Upper lobe of left lung (tissue), 6 donors: ENCODE measurements around the gene ENOPH1. TPM values are rescaled to one million over a fixed set of nuclear protein-coding genes. Genes with fewer than 3 reads are reported as not detected.
"Not testable (repeated sequence)": the region's sequence is repeated elsewhere in the genome, so short reads cannot be mapped to it uniquely, and the experiment has no call there.

Experiments
- ATAC-seq, 2 donors: fragments of 200-7000 bp; cut with Tn5 transposase; one replicate each; pipeline ENCODE4 v1.9.1; 2022; ENCODE audit warnings: mild to moderate bottlenecking in 2 of 2, moderate library complexity in 2 of 2; ENCODE audit not compliant: low FRiP score in 2 of 2
- DNase-seq, 2 donors: peaks; one replicate each; pipeline ENCODE4 v3.0.0-alpha.2; 2019 to 2020
- H3K27ac ChIP-seq, 4 donors: fragments of 200-600 bp; sonication (generic); one replicate each; pipeline ENCODE4 v1.5.1; 2016 to 2019
- H3K27me3 ChIP-seq, 4 donors: fragments of 200-600 bp; sonication (generic); one replicate each; pipeline ENCODE4 v1.5.1; 2017 to 2019
- H3K36me3 ChIP-seq, 4 donors: fragments of 200-600 bp; sonication (generic); one replicate each; pipeline ENCODE4 v1.5.1; 2016 to 2019
- H3K4me1 ChIP-seq, 4 donors: fragments of 200-600 bp; sonication (generic); one replicate each; pipeline ENCODE4 v1.5.1; 2018 to 2019
- H3K4me3 ChIP-seq, 4 donors: fragments of 200-600 bp; sonication (generic); one replicate each; pipeline ENCODE4 v1.5.1; 2017 to 2019; ENCODE audit warnings: mild to moderate bottlenecking in 2 of 4, moderate library complexity in 1 of 4
- H3K9me3 ChIP-seq, 4 donors: fragments of 200-600 bp; sonication (generic); one replicate each; pipeline ENCODE4 v1.5.1; 2018 to 2019
- CTCF ChIP-seq, 6 experiments: fragments of 450-650 bp in 4 of 6; fragments of 200-600 bp in 2 of 6; sonication (generic) in 2 of 6; IDR thresholded peaks; one replicate each; pipeline ENCODE4 v1.5.1; 2016 to 2019; ENCODE audit warnings: antibody characterized with exemption in 6 of 6
- EP300 ChIP-seq, 4 donors: sonication (generic); formaldehyde crosslinking; IDR thresholded peaks; one replicate each; pipeline ENCODE4 v1.5.1; 2017; ENCODE audit warnings: antibody characterized with exemption in 4 of 4, control low read depth in 2 of 4
- POLR2A ChIP-seq, 4 donors: fragments of 450-650 bp; IDR thresholded peaks; one replicate each; pipeline ENCODE4 v1.5.1; 2016 to 2017; ENCODE audit warnings: antibody characterized with exemption in 4 of 4, mild to moderate bottlenecking in 2 of 4
- POLR2AphosphoS5 ChIP-seq, 2 donors: sonication (generic); formaldehyde crosslinking; IDR thresholded peaks; one replicate each; pipeline ENCODE4 v1.5.1; 2017; ENCODE audit warnings: antibody characterized with exemption in 2 of 2
- WGBS, 2 donors: methylation state at CpG; one replicate each; pipeline ENCODE4 v1.1.5; 2017 to 2018; 5-methylcytosine and 5-hydroxymethylcytosine counted together
- total RNA-seq, 6 donors: library from RNA; depleted of rRNA in 4 of 6; stranded (reverse); fragments of >200 nt in 4 of 6; gene quantifications; one replicate each; pipeline versions ENCODE4 v1.1.0 to v1.2.1, GENCODE V29; 2016 to 2021
- donor health status: DM: no; HTN: no; CAD: no; lungs with moderate emphysema.
- donor health status: DM: no; HTN: yes; CAD: no; lungs with severe emphysema.

The ENOPH1 gene
- total RNA-seq, 6 donors from 2014 or later: 8.4 to 29.9 (median 25.8) TPM

DNA sequence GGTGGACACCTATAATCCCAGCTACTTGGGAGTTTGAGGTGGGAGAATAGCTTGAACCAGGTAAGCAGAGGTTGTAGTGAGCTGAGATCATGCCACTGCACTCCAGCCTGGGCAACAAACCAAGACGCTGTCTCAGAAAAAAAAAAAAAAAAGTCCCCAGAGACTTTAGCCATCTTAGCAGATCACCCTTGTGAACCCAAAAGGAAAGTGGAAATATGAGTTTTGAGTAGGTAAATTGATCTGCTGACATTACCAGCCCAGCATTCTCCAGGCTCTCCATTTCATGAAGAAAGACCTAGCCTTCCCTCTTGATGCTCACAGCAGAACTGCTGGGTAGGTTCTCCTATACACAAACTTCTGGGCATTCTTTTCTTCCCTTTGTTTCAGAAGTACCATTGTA is 32.1 kb upstream of the ENOPH1 start:
- TF ChIP-seq POLR2A (IDR thresholded peaks at IDR 0.05) (no peak), POLR2AphosphoS5 (IDR thresholded peaks at IDR 0.05) (no peak), EP300 (IDR thresholded peaks at IDR 0.05) (no peak), CTCF (IDR thresholded peaks at IDR 0.05) (no peak)
- no peak overlapping the region for H3K27ac ChIP-seq
- H3K4me3 ChIP-seq: no peak overlapping the region
- 76 to 79% methylated on average over 1 of the region's 1 CpG for WGBS, 2 donors
- no peaks in the 10 kb centered on the region for H3K36me3 ChIP-seq
- no peaks in the 10 kb centered on the region for H3K9me3 ChIP-seq
- H3K4me1 ChIP-seq: no peaks in the 10 kb centered on the region
- no peaks in the 10 kb centered on the region for H3K27me3 ChIP-seq
- ATAC-seq (no peak), DNase-seq (no peak)

- TF ChIP-seq CTCF (IDR thresholded peaks at IDR 0.05) (no peak), POLR2AphosphoS5 (IDR thresholded peaks at IDR 0.05) (no peak), POLR2A (IDR thresholded peaks at IDR 0.05) (no peak), EP300 (IDR thresholded peaks at IDR 0.05) (no peak)
- DNase-seq (no peak), ATAC-seq (no peak)
- Histone ChIP-seq H3K4me1 (no peaks in the 10 kb centered on the region), H3K27me3 (no peaks in the 10 kb centered on the region), H3K27ac (no peak overlapping the region), H3K36me3 (no peaks in the 10 kb centered on the region), H3K4me3 (no peak overlapping the region), H3K9me3 (no peaks in the 10 kb centered on the region)
- WGBS, 2 donors: 87 to 88% methylated on average over 7 of the region's 7 CpGs
Measured at GRCh38 chr4:82401600-82401999, 28.8 kb upstream of the ENOPH1 start.

- TF ChIP-seq POLR2A (IDR thresholded peaks at IDR 0.05): no peak
- TF ChIP-seq POLR2AphosphoS5 (IDR thresholded peaks at IDR 0.05): no peak
- no peak for TF ChIP-seq EP300 (IDR thresholded peaks at IDR 0.05)
- TF ChIP-seq CTCF (IDR thresholded peaks at IDR 0.05): no peak
- Histone ChIP-seq H3K4me3 (no peak overlapping the region), H3K9me3 (no peaks in the 10 kb centered on the region), H3K27ac (no peak overlapping the region), H3K36me3 (no peaks in the 10 kb centered on the region), H3K27me3 (no peaks in the 10 kb centered on the region), H3K4me1 (no peaks in the 10 kb centered on the region)
- DNase-seq (no peak), ATAC-seq (no peak)
- 92 to 97% methylated on average over 17 of the region's 17 CpGs for WGBS, 2 donors
Measured at GRCh38 chr4:82402196-82402775, 28.1 kb upstream of the ENOPH1 start.

GRCh38 chr4:82403725-82404124 is 26.7 kb upstream of the ENOPH1 start:
- 51 to 53% methylated on average over 1 of the region's 1 CpG for whole genome bisulfite sequencing, 2 donors
- H3K4me3 ChIP-seq: no peak overlapping the region
- no peaks in the 10 kb centered on the region for H3K27me3 ChIP-seq
- no peaks in the 10 kb centered on the region for H3K36me3 ChIP-seq
- DNase-seq: no peak
- no peaks in the 10 kb centered on the region for H3K9me3 ChIP-seq
- no peaks in the 10 kb centered on the region for H3K4me1 ChIP-seq
- TF ChIP-seq POLR2A (IDR thresholded peaks at IDR 0.05) (no peak), POLR2AphosphoS5 (IDR thresholded peaks at IDR 0.05) (no peak), CTCF (IDR thresholded peaks at IDR 0.05) (no peak)
- no peak overlapping the region for H3K27ac ChIP-seq
- no peak for ATAC-seq

DNA sequence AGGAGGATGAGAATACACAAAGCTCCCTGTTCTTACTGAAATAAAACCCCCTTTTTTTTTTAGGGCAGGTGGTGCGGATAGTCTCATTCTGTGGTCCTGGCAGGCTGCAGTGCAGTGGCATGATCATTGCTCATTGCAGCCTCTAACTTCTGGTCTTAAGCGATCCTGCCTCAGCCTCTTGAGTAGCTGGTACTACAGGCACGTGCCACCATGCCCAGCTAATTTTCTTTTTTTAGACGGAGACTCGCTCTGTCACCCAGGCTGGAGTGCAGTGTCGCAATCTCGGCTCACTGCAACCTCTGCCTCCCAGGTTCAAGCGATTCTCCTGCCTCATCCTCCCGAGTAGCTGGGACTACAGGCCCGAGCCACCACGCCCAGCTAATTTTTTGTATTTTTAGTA is 15.3 kb upstream of the ENOPH1 start:
- not testable (repeated sequence) for ATAC-seq, H3K9me3 ChIP-seq, H3K4me3 ChIP-seq, H3K27me3 ChIP-seq, H3K27ac ChIP-seq, H3K4me1 ChIP-seq, H3K36me3 ChIP-seq, DNase-seq
- 84 to 94% methylated on average over 11 of the region's 11 CpGs for WGBS, 2 donors
